ENCODE data around the gene SULT1C2. TPM values are rescaled to one million over a fixed set of nuclear protein-coding genes. Genes with fewer than 3 reads are reported as not detected.
A peak's percentile ranks its signal among the peaks of the same experiment; 100 is the strongest.

SULT1C2 gene
- total and polyA plus RNA-seq, 2 of the 13 experiments (the other 11 are each of a cell fraction or from before 2014, with no cell fraction given): 4.0 to 6.2 TPM

DNA sequence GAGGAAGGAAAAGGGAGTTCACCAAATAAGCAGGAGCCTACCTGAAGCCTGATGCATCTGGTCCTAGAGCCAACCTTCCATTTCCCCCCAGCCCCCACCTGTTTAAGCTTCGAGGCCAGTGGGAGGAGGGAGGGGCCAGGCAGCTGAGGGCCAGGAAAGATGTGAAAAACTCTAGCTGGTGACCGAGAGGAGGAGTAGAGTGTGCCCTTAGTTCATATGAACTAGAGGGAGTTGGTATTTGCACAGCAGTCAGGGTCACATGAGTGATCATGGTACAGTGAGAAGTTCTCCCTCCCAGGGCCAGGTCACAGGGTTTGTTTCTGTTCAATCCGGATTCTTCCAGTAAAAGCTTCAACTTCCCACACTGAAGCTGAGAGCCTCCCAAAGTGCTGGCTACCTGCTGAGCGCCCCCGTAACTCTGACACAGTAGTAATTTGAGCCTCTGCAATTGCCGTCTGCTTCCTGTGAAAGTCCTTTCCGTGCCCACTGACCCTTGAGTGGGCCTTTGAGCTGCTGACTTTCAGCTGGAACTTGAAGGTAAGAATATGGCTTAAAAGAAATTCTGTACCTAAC is at the start of gene SULT1C2 (continued):
- TF ChIP-seq KMT2A (CRISPR knock-in tag; IDR thresholded peaks at IDR 0.05): no peak
- TF ChIP-seq ZFP36L1 (CRISPR knock-in tag; IDR thresholded peaks at IDR 0.05): no peak
- no peak for TF ChIP-seq ZNF383 (CRISPR knock-in tag; IDR thresholded peaks at IDR 0.05; ENCODE audit: borderline replicate concordance)
- TF ChIP-seq, protein P1, sequence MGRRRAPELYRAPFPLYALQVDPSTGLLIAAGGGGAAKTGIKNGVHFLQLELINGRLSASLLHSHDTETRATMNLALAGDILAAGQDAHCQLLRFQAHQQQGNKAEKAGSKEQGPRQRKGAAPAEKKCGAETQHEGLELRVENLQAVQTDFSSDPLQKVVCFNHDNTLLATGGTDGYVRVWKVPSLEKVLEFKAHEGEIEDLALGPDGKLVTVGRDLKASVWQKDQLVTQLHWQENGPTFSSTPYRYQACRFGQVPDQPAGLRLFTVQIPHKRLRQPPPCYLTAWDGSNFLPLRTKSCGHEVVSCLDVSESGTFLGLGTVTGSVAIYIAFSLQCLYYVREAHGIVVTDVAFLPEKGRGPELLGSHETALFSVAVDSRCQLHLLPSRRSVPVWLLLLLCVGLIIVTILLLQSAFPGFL (CRISPR knock-in tag; IDR thresholded peaks at IDR 0.05): no peak
- peak; percentile 47 for TF ChIP-seq TFDP2 (CRISPR knock-in tag; IDR thresholded peaks at IDR 0.05)
- TF ChIP-seq ESRRA (CRISPR knock-in tag; IDR thresholded peaks at IDR 0.05; ENCODE audit: low read depth): peak; percentile 62; the same call in 1 of the 2 replicates
- TF ChIP-seq GABPB1 (CRISPR knock-in tag; IDR thresholded peaks at IDR 0.05): peak; percentile 73
- no peak for TF ChIP-seq SOX6 (IDR thresholded peaks at IDR 0.05)
- peak; percentile 50 for TF ChIP-seq SOX6 (CRISPR knock-in tag; IDR thresholded peaks at IDR 0.05)
- TF ChIP-seq ZFAT (CRISPR knock-in tag; conservative IDR thresholded peaks at IDR 0.05): no peak
- no peak for TF ChIP-seq THYN1 (CRISPR knock-in tag; IDR thresholded peaks at IDR 0.05; ENCODE audit: borderline replicate concordance, low read depth)
- TF ChIP-seq MBNL3 (CRISPR knock-in tag; conservative IDR thresholded peaks at IDR 0.05): no peak
- no peak for TF ChIP-seq ATAD3A (CRISPR knock-in tag; IDR thresholded peaks at IDR 0.05)
